HG03095 (cell line): ENCODE results near the gene PRR12.

ENCODE experiments used
- ATAC-seq: cut with Tn5 transposase; IDR thresholded peaks from one replicate; pipeline ENCODE4 v1.9.1; 2021; ENCODE audit warnings: moderate library complexity; ENCODE audit not compliant: unreplicated experiment

PRR12 gene

GRCh38 chr19:49590971-49591730 lies at the start of gene PRR12:
Gene PRR12 (plus strand): TSS chr19:49591182. CDS start chr19:49591655, 473 bp downstream.
- ATAC-seq = no peak

- ATAC-seq = no peak
Observed at GRCh38 chr19:49541914-49542313, 49.1 kb upstream of the PRR12 start.

GRCh38 chr19:49542446-49542845 lies 48.5 kb upstream of the PRR12 start:
- no peak for ATAC-seq

GRCh38 chr19:49543032-49543431 lies 48.0 kb upstream of the PRR12 start:
- ATAC-seq = no peak

DNA sequence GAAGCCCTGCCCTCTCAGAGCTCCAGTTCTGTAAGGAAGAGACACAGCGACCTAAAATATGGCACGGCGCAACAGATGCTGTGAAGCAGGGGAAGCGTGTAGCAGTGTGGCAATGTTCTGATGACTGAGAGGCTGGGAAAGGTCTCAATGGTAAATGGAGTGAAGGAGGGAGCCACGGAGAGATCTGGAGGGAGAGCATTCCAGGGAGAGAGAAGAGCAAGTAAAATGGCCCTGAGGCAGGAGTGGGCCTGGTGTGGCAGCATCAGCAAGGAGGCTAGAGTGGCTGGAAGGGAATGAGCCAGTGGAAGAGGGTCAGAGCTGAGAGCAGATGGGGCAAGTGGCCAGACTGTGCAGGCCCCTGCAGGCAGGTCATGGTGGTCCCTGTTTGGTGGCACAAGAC lies 46.8 kb upstream of the PRR12 start:
- ATAC-seq = no peak

- no peak for ATAC-seq
Observed at GRCh38 chr19:49546825-49547565, 44.0 kb upstream of the PRR12 start.

- no peak for ATAC-seq
Observed at GRCh38 chr19:49549045-49549444, 41.9 kb upstream of the PRR12 start.

DNA sequence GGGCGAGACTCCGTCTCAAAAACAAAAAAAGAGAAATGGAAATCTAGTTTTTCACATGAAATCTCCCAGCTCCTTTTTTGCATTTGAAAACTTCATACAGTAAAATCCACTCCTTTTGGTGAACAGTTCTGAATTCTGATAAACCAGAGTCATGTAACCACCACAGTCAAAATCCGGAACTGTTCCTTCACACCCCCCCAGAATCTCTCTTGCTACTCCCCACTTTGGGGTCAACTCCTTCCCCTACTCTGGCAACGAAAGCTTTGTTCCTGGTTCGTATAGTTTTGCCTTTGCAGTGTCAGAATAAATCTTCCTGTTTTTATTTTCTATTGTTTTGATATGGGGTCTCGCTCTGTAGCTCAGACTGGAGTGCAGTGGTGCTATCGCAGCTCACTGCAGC lies 39.5 kb upstream of the PRR12 start:
- no peak for ATAC-seq

DNA sequence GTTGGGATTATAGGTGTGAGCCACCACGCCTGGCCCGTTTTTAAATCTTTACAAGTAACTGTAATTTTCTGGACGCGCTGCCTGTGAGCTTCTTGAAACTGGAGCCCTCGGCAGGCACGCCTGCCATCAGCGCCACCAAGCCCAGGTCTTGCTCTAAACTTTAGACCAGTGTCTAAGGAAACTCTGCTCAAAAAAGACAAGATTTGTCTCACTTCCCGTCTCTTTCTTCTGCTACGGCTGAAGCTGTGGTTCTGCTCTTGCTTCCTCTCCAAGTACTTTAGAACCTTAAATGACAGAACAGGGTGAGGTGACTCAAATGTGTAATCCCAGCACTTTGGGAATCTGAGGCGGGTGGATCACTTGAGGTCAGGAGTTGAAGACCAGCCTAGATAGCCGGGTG lies 38.2 kb upstream of the PRR12 start:
- ATAC-seq = no peak

DNA sequence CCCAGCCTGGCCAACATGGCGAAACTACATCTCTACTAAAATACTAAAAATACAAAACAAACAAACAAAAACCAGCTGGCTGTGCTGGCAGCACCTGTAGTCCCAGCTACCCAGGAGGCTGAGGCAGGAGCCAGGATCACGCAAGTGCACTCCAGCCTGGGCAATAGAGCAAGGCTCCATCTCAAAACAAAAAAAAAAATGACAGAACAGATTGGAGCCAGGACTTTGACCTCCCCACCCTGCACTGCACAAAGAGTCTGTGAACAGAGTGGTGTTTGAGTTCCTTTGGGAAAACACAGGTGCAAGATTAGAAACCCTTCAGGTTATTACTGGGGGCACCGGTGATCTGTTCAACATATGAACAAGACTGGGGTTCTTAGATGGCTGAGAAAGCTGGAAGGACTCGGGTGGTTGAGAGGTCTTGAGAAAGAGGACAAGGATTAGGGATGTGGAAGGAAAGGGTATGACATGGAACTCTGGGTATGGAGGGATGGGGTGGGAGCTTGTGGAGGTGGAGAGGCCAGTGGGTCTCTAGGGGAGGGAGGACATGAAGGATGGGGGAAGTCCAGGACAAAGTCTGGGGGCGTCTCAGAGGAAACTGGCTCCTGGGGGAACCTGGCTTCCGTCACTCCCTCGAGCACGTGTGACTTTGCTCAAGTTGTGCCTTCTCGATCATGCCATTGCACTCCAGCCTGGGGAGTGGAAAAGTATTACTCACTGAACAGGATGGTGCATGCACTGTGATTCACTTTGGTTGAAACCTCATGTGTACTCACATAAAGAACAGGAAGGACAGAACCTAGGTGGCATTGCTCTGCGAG lies 37.3 kb upstream of the PRR12 start:
- ATAC-seq = no peak

DNA sequence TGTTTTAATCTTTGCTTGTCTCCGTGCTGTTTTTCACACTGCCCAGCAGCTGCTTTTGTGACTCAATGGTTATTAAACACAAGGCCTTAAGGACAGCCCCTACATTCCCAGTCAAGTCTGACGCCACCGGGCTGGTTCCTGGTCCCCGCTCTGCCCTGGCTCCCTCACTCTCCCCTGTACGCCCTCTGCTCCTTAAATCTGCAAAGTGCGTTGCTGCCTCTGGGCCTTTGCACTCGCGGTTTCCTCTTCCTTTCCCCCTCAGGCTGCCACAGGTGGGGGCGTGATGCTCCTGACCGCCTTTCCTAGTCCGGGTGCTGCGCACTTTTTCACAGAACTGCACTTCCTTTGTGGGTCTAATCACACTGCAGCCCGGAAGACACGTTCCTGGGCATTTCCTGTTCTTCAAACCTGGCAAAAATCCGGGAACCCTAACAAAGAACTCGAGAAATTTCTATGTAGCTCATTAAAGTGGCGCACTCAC lies 36.2 kb upstream of the PRR12 start:
- ATAC-seq = no peak

DNA sequence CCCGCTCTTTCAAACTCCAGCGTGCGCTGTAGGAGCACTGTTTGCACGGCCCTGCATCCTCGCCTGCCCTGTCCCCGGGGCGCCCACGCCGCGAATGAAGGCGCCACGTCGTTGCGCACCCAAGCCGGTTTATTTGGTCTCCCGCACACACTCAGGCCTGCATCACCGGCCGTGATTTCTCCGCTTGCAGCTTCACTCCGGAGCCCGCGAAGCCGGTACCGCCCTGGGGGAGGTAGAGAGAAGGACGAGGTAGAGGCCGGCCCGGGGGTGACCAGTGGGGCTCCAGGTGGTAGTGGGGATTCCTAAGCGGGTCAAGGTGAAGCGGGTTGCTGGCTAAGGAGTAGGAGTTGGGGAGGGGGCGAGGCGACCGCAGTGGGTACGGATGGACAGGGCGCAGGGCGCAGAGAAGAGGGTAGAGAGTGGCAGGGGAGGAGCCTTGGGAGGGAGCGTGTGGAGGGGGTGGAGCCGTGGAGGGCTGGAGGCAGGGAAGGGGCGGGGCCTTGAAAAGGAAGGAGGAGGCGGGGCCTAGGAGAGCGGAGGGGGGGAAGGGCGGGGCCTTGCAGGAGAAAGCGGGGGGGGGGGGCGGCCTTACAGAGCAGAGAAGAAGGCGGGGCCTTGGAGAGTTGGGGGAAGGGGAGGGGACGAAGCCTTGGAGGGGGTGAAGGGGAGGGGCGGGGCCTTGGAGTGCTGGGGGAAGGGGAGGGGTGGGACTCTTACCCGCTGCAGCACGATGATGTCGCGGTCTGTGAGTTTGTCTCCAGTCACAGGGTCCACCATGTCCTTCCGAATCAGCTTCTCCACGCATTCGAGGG lies 35.2 kb upstream of the PRR12 start:
- ATAC-seq = no peak

DNA sequence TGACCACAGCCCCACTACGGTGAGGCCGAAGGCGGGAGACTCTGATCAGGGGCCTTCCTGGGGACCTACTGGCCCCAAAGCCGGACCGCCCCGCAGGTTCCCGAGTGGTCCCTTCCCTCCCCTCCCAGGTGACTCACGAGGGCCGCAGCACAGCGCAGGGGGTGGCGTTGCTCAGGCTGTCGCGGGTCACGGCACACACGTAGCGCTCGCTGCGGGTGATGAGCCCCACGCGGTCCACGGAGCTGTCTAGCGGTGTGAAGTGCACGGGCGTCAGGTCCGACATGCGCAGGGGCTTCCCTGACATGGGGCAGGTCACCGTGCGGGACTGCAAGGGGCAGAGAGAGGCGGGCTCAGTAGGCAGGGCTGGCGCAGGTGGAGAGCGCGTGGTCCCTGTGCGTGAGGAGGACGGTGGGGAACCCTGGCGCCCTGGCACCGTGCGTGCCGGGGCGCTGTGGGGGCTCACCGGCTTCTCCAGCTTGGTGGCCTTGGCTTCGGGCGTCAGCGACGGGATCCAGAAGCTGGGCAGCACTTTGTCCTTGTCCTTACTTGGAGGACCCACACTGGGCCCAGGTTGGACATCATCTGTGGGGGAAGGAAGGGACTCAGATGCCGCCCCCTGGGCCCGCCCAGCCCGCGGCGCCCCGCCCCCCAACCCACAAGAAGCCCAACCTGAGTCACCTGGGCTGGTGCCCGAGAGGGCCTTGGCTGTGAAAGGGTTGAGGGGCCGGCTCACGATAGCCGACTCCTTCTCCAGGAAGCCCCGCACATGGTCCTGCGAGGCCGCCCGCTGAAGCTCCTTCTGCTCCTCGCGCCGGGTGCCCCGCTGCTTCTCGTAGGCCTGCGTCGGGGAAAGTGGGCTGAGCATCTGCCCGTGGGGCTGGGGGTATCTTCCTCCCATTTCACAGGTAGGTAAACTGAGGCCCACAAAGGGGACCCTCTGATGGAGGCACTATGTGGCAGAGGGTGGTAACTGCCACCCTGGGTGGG lies 34.3 kb upstream of the PRR12 start:
- ATAC-seq = no peak

DNA sequence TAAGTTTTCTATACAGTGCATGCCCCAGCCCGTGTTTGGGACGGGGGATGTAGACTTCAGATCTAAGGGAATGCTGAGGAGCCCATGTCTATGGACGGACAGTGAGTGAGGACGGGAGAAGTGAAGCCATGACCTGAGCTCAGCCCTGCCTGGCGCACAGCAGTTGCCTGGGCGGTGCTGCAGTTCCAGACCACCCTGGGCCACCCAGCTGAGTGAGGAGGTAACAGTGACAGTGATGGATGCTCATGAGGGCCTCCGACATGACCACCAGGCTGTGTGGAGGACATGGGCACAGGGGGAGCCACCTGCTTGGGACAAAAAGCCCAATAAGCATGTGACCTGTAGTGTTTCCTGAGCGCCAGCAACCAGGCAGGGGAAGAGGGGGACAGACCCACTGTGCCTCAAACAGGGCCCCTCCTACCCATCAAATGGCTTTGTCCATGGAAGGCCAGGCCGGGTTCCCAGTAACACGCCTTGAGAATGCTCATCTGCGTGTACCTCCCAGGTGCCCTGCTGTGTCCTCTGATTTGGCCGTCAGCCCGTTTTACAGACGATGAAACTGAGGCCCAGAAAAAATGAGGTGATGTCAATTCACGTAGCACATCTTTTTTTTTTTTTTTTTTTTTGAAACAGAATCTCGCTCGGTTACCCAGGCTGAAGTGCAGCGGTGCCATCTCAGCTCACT lies 33.2 kb upstream of the PRR12 start:
- no peak for ATAC-seq

DNA sequence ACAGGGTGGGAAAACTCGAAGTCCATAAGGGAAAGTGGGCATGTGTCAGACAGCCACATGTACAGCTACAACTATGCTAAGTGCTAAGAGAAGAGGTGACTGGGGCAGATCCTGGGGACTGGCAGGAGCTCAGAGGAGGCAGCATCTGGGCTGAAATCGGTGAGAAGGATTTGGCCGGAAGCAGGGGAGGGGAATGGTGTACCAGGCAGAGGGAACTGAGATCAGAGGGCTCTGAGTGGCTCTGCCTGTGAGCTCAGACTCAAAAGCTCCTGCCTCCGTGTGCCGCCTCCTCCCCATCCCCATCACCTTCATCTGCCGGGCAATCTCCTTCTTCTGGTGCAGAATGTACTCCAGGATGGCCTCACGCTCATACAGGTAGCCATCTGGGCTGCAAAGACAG lies 32.4 kb upstream of the PRR12 start:
- ATAC-seq = no peak

DNA sequence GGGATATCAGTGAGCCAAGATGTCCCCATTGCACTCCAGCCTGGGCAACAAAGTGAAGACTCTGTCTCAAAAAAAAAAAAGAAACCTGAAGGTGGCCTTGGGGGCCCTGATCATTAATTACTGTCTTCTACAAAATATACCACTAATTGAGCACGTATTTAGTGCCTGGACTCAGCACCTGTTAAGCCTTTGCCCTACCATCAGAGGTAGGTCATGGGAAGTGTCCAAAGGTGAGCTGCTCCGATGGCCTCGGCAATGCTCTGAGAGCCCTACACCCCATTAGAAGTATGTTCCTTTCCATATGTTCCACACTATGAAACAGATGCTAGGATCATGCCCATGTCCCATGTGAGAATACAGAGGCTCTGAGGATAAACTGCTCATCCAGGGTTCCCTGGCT lies 31.5 kb upstream of the PRR12 start:
- no peak for ATAC-seq

- ATAC-seq = no peak
Observed at GRCh38 chr19:49559928-49560327, 31.1 kb upstream of the PRR12 start.

DNA sequence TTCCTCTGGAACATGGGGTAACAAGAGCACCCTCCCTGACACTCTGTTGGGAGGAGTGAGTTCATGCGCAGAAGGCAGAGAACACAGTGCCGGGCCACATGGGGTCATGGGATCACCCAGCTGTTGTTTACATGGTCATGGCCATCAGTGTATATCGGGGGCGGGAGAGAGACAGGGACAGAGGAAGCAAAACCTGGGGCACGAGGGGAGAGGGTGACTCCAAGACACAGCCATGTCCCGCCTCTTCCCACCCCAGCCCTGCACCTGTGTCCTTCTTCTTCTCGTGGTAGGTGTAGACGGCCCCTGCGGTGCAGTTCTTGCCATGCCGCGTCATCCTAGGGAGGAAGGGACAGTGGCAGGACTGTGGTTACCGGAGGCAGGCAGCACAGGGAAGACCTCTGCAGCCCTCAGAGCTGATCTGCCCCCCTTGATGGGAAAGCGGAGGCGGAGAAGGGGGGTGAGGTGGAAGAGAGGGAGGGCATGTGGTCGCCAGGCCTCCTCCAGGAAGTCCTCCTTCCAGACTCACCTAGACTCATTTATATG lies 30.6 kb upstream of the PRR12 start:
- ATAC-seq = no peak

DNA sequence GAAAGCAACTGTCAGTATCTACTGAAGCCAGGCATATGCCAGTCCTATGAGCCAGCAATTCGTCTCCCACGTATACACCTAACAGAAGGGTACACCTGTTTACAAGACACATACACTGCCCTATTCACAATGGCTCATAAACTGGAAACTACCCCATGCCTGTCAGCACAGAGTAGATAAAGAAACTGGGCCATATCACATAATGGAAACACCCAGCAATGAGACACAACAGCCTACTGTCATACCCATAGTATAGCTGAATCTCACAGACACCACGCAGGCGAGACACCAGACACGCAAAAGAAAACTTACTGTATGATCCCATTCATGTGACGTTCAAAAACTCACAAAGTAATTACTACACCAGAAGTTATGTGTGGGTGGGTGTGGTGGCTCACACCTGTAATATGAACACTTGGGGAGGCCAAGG lies 26.4 kb upstream of the PRR12 start:
- no peak for ATAC-seq
